T-helper 9 cell (primary cell): ENCODE results near the gene RFX1.
"Not testable (repeated sequence)": the region's sequence is repeated elsewhere in the genome, so short reads cannot be mapped to it uniquely, and the experiment has no call there.

Source experiments
- DNase-seq: peaks from one replicate; pipeline ENCODE4 v3.0.0-alpha.2; 2020

The RFX1 gene

GRCh38 chr19:13978351-13979243 is 27.5 kb downstream of the RFX1 start:
- no peak for DNase-seq

- DNase-seq, result no peak
These were observed 28.3 kb downstream of the RFX1 start for GRCh38 chr19:13977803-13978202.

GRCh38 chr19:13976446-13976845 is 29.7 kb downstream of the RFX1 start:
- no peak for DNase-seq

- no peak for DNase-seq
These were observed 30.2 kb downstream of the RFX1 start for GRCh38 chr19:13975870-13976269.

- DNase-seq, result no peak
These were observed 32.0 kb downstream of the RFX1 start for GRCh38 chr19:13974073-13974472.

- not testable (repeated sequence) for DNase-seq
These were observed 32.6 kb downstream of the RFX1 start for GRCh38 chr19:13973479-13973878.

- no peak for DNase-seq
These were observed 33.6 kb downstream of the RFX1 start for GRCh38 chr19:13972368-13973155.

GRCh38 chr19:13971868-13972267 is 34.3 kb downstream of the RFX1 start:
- DNase-seq, result not testable (repeated sequence)

GRCh38 chr19:13969897-13970296 is 36.2 kb downstream of the RFX1 start:
- no peak for DNase-seq

GRCh38 chr19:13968999-13969398 is 37.1 kb downstream of the RFX1 start:
- no peak for DNase-seq

- DNase-seq, result no peak
These were observed 37.7 kb downstream of the RFX1 start for GRCh38 chr19:13968383-13968935.

GRCh38 chr19:13967206-13967605 is 38.9 kb downstream of the RFX1 start:
- not testable (repeated sequence) for DNase-seq

GRCh38 chr19:13966684-13967128 is 39.4 kb downstream of the RFX1 start:
- no peak for DNase-seq

GRCh38 chr19:13965926-13966683 is 40.0 kb downstream of the RFX1 start:
- no peak for DNase-seq

GRCh38 chr19:13965377-13965896 is 40.7 kb downstream of the RFX1 start:
- no peak for DNase-seq

GRCh38 chr19:13964776-13965175 is 41.3 kb downstream of the RFX1 start:
- DNase-seq, result no peak

GRCh38 chr19:13963603-13964105 is 42.5 kb downstream of the RFX1 start:
- no peak for DNase-seq

- no peak for DNase-seq
These were observed 43.2 kb downstream of the RFX1 start for GRCh38 chr19:13962699-13963602.

GRCh38 chr19:13961826-13962698 is 44.1 kb downstream of the RFX1 start:
- DNase-seq, result no peak
